ENCODE data around the gene RNH1. TPM values are rescaled to one million over a fixed set of nuclear protein-coding genes. Genes with fewer than 3 reads are reported as not detected.
A peak's percentile ranks its signal among the peaks of the same experiment; 100 is the strongest.

RNH1 gene
- total and polyA plus RNA-seq, 10 of the 15 experiments (the other 5 are each of a cell fraction or from before 2014, with no cell fraction given) = 2.3 to 162 (median 72.1) TPM

DNA sequence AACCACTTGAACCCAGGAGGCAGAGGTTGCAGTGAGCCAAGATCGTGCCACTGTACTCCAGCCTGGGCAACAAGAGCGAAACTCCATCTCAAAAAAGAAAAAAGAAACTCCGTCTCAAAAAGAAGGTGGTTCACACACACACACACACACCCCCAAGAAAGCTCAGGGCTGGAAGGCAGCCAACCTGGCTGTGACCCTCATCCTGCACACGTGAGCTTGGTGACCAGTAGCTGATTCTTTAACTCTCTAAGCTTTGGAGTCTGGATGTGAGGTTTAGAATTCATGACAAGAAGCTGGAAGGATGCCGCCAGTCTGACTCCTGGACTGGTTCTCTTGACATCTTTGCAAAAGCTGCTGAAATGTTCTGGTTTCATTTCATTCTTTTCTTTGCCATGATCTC lies 1.9 kb upstream of the RNH1 start:
- ATAC-seq (no peak), DNase-seq (ENCODE audit: low read depth, low spot score) (no peak), FAIRE-seq (no peak)
- intact Hi-C loops (cut with micrococcal nuclease; ENCODE audit: unreplicated experiment) (no loop called here), in situ Hi-C loops (cut with MboI) (loop anchor here (5.0 kb wide), 1 partner anchor 302 kb away; the partner anchor contains the start of genes BET1L and RIC8A)
- peaks cover 33% of the 10 kb centered on the region for H3K79me2 ChIP-seq (ENCODE audit: control insufficient read depth, insufficient read depth, low read length)
- ChIA-PET CTCF (interaction anchor here (1.8 to 2.7 kb wide), 2 partner anchors 10 to 61 kb away, joined by 12 to 20 read pairs; no protein-coding TSS in a partner anchor), SMC1A (ENCODE audit: uncharacterized antibody, unreplicated experiment) (interaction anchor here (0.6 kb wide), 1 partner anchor 236 kb away, joined by 3 read pairs; no protein-coding TSS in a partner anchor), RAD21 (ENCODE audit: unreplicated experiment) (no interaction called here), POLR2A (interaction anchor here (0.6 kb wide), 2 partner anchors 30 to 48 kb away, joined by 3 read pairs; no protein-coding TSS in a partner anchor)
- no peak overlapping the region for H3K4me3 ChIP-seq
- H3K27ac ChIP-seq (ENCODE audit: control insufficient read depth, insufficient read depth) = no peak overlapping the region
- TSS peak; percentile 65 for BruUV-seq (replicated peaks)
- no peak overlapping the region for H2AFZ ChIP-seq (ENCODE audit: control insufficient read depth, low read depth, low read length)
- no peak for TF ChIP-seq CHD2 (IDR thresholded peaks at IDR 0.05; ENCODE audit: borderline replicate concordance, low read depth, low read length)
- no peak for TF ChIP-seq NFIC (IDR thresholded peaks at IDR 0.05; ENCODE audit: low read depth, low read length)
- TF ChIP-seq ATF7 (IDR thresholded peaks at IDR 0.05; ENCODE audit: low read depth) = no peak
- no peak for TF ChIP-seq CBX3 (IDR thresholded peaks at IDR 0.05; ENCODE audit: borderline replicate concordance, low read depth)
- TF ChIP-seq EGR1 (IDR thresholded peaks at IDR 0.05; ENCODE audit: borderline replicate concordance in 1 of 2, low read depth in 2 of 2, low read length in 2 of 2) = no peak
- 0 out of 2 replicates have a peak, but pooled peaks have one; percentile 49 for TF ChIP-seq POLR2AphosphoS5 (IDR thresholded peaks at IDR 0.05; ENCODE audit: low read length)
- no peak overlapping the region for H3K4me2 ChIP-seq (ENCODE audit: control insufficient read depth, insufficient read depth)
- H3K36me3 ChIP-seq (ENCODE audit: control insufficient read depth in 2 of 2, insufficient read depth in 2 of 2, low read length in 1 of 2) = peaks cover 0 to 3% of the 10 kb centered on the region in 2 experiments; a peak in 2 of 4 replicates
- no peaks in the 10 kb centered on the region for H3K9me3 ChIP-seq (replicated peaks; ENCODE audit: control insufficient read depth, insufficient read depth, low read length)
- peaks cover 6% of the 10 kb centered on the region for H3K4me1 ChIP-seq (ENCODE audit: control insufficient read depth, insufficient read depth, low read length)
- no peaks in the 10 kb centered on the region for H4K20me1 ChIP-seq (ENCODE audit: control insufficient read depth, insufficient read depth)
- 99% methylated on average over 5 of the region's 5 CpGs for WGBS (ENCODE audit: insufficient coverage, insufficient replicate concordance, low lambda C conversion rate, missing lambda C conversion rate)
- H3K9ac ChIP-seq (ENCODE audit: control insufficient read depth, insufficient read depth, low read length) = no peak overlapping the region
- no peaks in the 10 kb centered on the region for H3K27me3 ChIP-seq (replicated peaks in 1 of 2; ENCODE audit: control insufficient read depth in 2 of 2, insufficient read depth in 2 of 2, low read length in 1 of 2)
